ENCODE data around the gene GCN1. TPM values are rescaled to one million over a fixed set of nuclear protein-coding genes. Genes with fewer than 3 reads are reported as not detected.

GCN1 gene
- total and polyA plus RNA-seq, 2 of the 8 experiments (the other 6 are each of a cell fraction or from before 2014, with no cell fraction given), result 61.4 to 133 TPM

DNA sequence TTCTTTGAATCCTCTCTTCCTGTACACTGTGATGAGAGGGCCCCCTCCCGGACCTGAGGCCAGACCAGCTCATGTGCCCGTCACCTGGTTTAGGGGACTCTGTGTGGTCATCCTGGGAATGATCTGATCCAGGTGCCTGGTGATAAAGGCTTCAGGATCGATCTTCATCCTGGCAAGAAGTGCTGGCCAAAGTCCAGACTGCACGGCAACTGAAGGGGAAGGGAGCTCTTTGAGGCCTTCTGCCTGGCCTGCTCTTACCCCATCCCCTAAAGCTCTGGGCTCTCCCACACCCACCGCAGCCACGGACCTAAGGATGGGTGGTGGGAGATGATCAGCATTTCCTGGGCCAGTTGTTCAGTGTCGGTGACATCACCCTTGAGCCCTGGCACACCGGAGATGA, 31.8 kb downstream of the GCN1 start:
- H3K4ac ChIP-seq (replicated peaks; ENCODE audit: insufficient read length, low read depth, low read length), result no peak overlapping the region
- no peaks in the 10 kb centered on the region for H3K4me1 ChIP-seq (replicated peaks in 1 of 4; ENCODE audit: control insufficient read depth in 3 of 4, insufficient read depth in 4 of 4, low read length in 3 of 4)
- H3K9ac ChIP-seq (replicated peaks in 1 of 4; ENCODE audit: extremely low read depth in 1 of 4, low read depth in 3 of 4, low read length in 3 of 4), result peak overlapping the region in 2 of 4 experiments; percentile 1 to 16; a peak in 2 of 7 replicates
- no peak overlapping the region for H3K18ac ChIP-seq (ENCODE audit: extremely low read depth, low read length)
- H2AK5ac ChIP-seq (ENCODE audit: low read depth, low read length), result no peak overlapping the region
- H2BK5ac ChIP-seq (ENCODE audit: low read depth, low read length), result no peak overlapping the region
- no peaks in the 10 kb centered on the region for H3K9me3 ChIP-seq (ENCODE audit: insufficient read depth in 2 of 2, low read depth in 1 of 2, low read length in 1 of 2)
- no peak overlapping the region for H3K4me3 ChIP-seq (ENCODE audit: extremely low read depth in 1 of 4, insufficient read depth in 2 of 4, low read depth in 3 of 4, low read length in 4 of 4)
- no peak overlapping the region for H2BK120ac ChIP-seq (replicated peaks; ENCODE audit: low read depth, low read length)
- no peak overlapping the region for H3K56ac ChIP-seq (replicated peaks; ENCODE audit: insufficient read length, low read depth, low read length)
- no peaks in the 10 kb centered on the region for H3K27me3 ChIP-seq (replicated peaks in 1 of 4; ENCODE audit: control insufficient read depth in 3 of 4, extremely low read depth in 1 of 4, insufficient read depth in 3 of 4, low read length in 3 of 4)
- H3K23ac ChIP-seq (ENCODE audit: insufficient read length), result no peak overlapping the region
- H2BK15ac ChIP-seq (ENCODE audit: low read length), result no peak overlapping the region
- 89% methylated on average over 8 of the region's 8 CpGs; no CpG with 5 or more reads in 1 of the 2 experiments for WGBS, 2 experiments (ENCODE audit: extremely low coverage in 1 of 2, insufficient coverage in 1 of 2, insufficient read length in 1 of 2, insufficient replicate concordance in 2 of 2, low coverage in 1 of 2, low lambda C conversion rate in 2 of 2, missing lambda C conversion rate in 1 of 2)
- ChIA-PET POLR2A (ENCODE audit: partially characterized antibody) (interaction anchor here (0.7 to 11.2 kb wide), 10 partner anchors 11 to 48 kb away, joined by 3 to 82 read pairs (median 4); partner anchors contain the start of genes RAB35 and RPLP0), CTCF (ENCODE audit: partially characterized antibody) (interaction anchor here (0.9 to 1.4 kb wide), 3 partner anchors 10 to 76 kb away, joined by 3 to 5 read pairs (median 3); no protein-coding TSS in a partner anchor)
- H2BK20ac ChIP-seq (ENCODE audit: low read length), result no peak overlapping the region
- H4K91ac ChIP-seq (replicated peaks; ENCODE audit: insufficient read length, low read length), result no peak overlapping the region
- no peak overlapping the region for H3K27ac ChIP-seq (ENCODE audit: low read depth, low read length)
- H3K36me3 ChIP-seq (ENCODE audit: control insufficient read depth in 2 of 4, insufficient read depth in 4 of 4, low read length in 3 of 4), result peaks cover 50 to 80% (median 62%) of the 10 kb centered on the region in 4 experiments
- H4K5ac ChIP-seq (ENCODE audit: insufficient read length, low read depth, low read length), result no peak overlapping the region
- TF ChIP-seq CHD1 (IDR thresholded peaks at IDR 0.05; ENCODE audit: low read depth, low read length), result no peak
- TF ChIP-seq HDAC2 (IDR thresholded peaks at IDR 0.05; ENCODE audit: borderline replicate concordance in 1 of 2, low read depth in 2 of 2, low read length in 2 of 2), result no peak
- TF ChIP-seq SP2 (IDR thresholded peaks at IDR 0.05; ENCODE audit: low read length), result no peak
- no peak for TF ChIP-seq RNF2 (IDR thresholded peaks at IDR 0.05; ENCODE audit: borderline replicate concordance, low read depth, low read length, missing control alignments, poor library complexity, severe bottlenecking)
- no peak for TF ChIP-seq RBBP5 (IDR thresholded peaks at IDR 0.05; ENCODE audit: borderline replicate concordance, low read depth, low read length)
- no peak for TF ChIP-seq SIRT6 (IDR thresholded peaks at IDR 0.05; ENCODE audit: low read length)
- TF ChIP-seq TEAD4 (IDR thresholded peaks at IDR 0.05; ENCODE audit: low read depth, low read length), result no peak
- no peak for TF ChIP-seq TAF1 (IDR thresholded peaks at IDR 0.05; ENCODE audit: low read depth, low read length)
- TF ChIP-seq MAFK (IDR thresholded peaks at IDR 0.05; ENCODE audit: low read depth, low read length), result no peak
- no peak for TF ChIP-seq CEBPB (IDR thresholded peaks at IDR 0.05; ENCODE audit: low read depth, low read length)
- TF ChIP-seq FOSL1 (IDR thresholded peaks at IDR 0.05; ENCODE audit: insufficient read depth, low read depth, low read length), result no peak
- FAIRE-seq, result no peak
- no peak for DNase-seq (ENCODE audit: low read depth in 1 of 2, low spot score in 2 of 2)
- no peak overlapping the region for H2AFZ ChIP-seq (ENCODE audit: low read length)
- H4K8ac ChIP-seq (ENCODE audit: extremely low read depth, insufficient read depth, low read length), result no peak overlapping the region
- peaks cover 2% of the 10 kb centered on the region; the same call in 1 of the 2 replicates for H3K79me1 ChIP-seq (ENCODE audit: low read depth, low read length)
- no peak overlapping the region for H2BK12ac ChIP-seq (ENCODE audit: low read depth, low read length)
- peaks cover 4 to 14% of the 10 kb centered on the region in 2 experiments for H4K20me1 ChIP-seq (replicated peaks in 1 of 2; ENCODE audit: control insufficient read depth in 1 of 2, insufficient read depth in 2 of 2, low read length in 2 of 2)
- no peak overlapping the region for H3K4me2 ChIP-seq (ENCODE audit: insufficient read depth in 1 of 2, low read depth in 2 of 2, low read length in 2 of 2)
- H3K14ac ChIP-seq (ENCODE audit: insufficient read length), result no peak overlapping the region
- no peaks in the 10 kb centered on the region for H3K23me2 ChIP-seq (ENCODE audit: low read depth, low read length)
- H3K79me2 ChIP-seq (ENCODE audit: control insufficient read depth in 1 of 2, insufficient read depth in 2 of 2, low read length in 2 of 2), result no peaks in the 10 kb centered on the region

Measured in H1 (cell line).